Measurements from ENCODE around the gene CHI3L2.

The CHI3L2 gene

GRCh38 chr1:111256988-111257658 lies 29.6 kb downstream of the CHI3L2 start:
- DNase-seq: no peak

- DNase-seq: no peak
Measured at GRCh38 chr1:111267801-111268508, 40.4 kb downstream of the CHI3L2 start.

- no peak for DNase-seq
Measured at GRCh38 chr1:111269825-111270406, 42.4 kb downstream of the CHI3L2 start.

- DNase-seq: peak; percentile 33
Measured at GRCh38 chr1:111270771-111271463, 43.4 kb downstream of the CHI3L2 start.

GRCh38 chr1:111271464-111271801 lies 43.9 kb downstream of the CHI3L2 start:
- peak; percentile 16 for DNase-seq

- no peak for DNase-seq
Measured at GRCh38 chr1:111272081-111272480, 44.6 kb downstream of the CHI3L2 start.

GRCh38 chr1:111274653-111275052 lies 47.1 kb downstream of the CHI3L2 start:
- DNase-seq: no peak

- DNase-seq: no peak
Measured at GRCh38 chr1:111275079-111275478, 47.6 kb downstream of the CHI3L2 start.

- no peak for DNase-seq
Measured at GRCh38 chr1:111275780-111276433, 48.4 kb downstream of the CHI3L2 start.

- DNase-seq: no peak
Measured at GRCh38 chr1:111279144-111279543, 51.6 kb downstream of the CHI3L2 start.

GRCh38 chr1:111280267-111280666 lies 52.8 kb downstream of the CHI3L2 start:
- no peak for DNase-seq

GRCh38 chr1:111281411-111281810 lies 53.9 kb downstream of the CHI3L2 start:
- no peak for DNase-seq

GRCh38 chr1:111283838-111284237 lies 56.3 kb downstream of the CHI3L2 start:
- no peak for DNase-seq

- DNase-seq: no peak
Measured at GRCh38 chr1:111285879-111286278, 58.4 kb downstream of the CHI3L2 start.

GRCh38 chr1:111286912-111287311 lies 59.4 kb downstream of the CHI3L2 start:
- DNase-seq: no peak

GRCh38 chr1:111289371-111289770 lies 61.9 kb downstream of the CHI3L2 start:
- no peak for DNase-seq

- DNase-seq: no peak
Measured at GRCh38 chr1:111290104-111290503, 62.6 kb downstream of the CHI3L2 start.

- DNase-seq: no peak
Measured at GRCh38 chr1:111290630-111291029, 63.1 kb downstream of the CHI3L2 start, which contains the start of gene CHIA. Gene CHIA (plus strand): TSS chr1:111290851. CDS start chr1:111310468, 19,617 bp downstream.
